B cell (primary cell): Measurements from ENCODE around the gene GSG1L. TPM values are rescaled to one million over a fixed set of nuclear protein-coding genes. Genes with fewer than 3 reads are reported as not detected.

ENCODE experiments used
- ATAC-seq: fragments of 200-7000 bp; cut with Tn5 transposase; one replicate; pipeline ENCODE4 v1.10.0; 2021; ENCODE audit warnings: low read depth, mild to moderate bottlenecking, moderate number of reproducible peaks, moderate library complexity
- CTCF ChIA-PET: fragments of 350-600 bp; sonication (Branson Sonifier 250); formaldehyde crosslinking; loops from one replicate; lab custom pipeline; 2021; ENCODE audit warnings: antibody characterized with exemption, inconsistent platforms; lab: Charles Lee
- POLR2A ChIA-PET: fragments of 350-600 bp; sonication (Branson Sonifier 250); formaldehyde crosslinking; loops from one replicate; lab custom pipeline; 2021; ENCODE audit warnings: antibody characterized with exemption; lab: Charles Lee
- DNase-seq: peaks from one replicate; pipeline ENCODE4 v3.0.0; 2013
- H2AFZ ChIP-seq: 2 replicates; pipeline ENCODE4 v1.6.1; 2012; ENCODE audit warnings: mild to moderate bottlenecking, low read depth, low read length; ENCODE audit not compliant: insufficient read depth, poor library complexity, severe bottlenecking
- H3K27ac ChIP-seq, 2 donors: 1 replicate in 1 of 2; 2 replicates in 1 of 2; pipeline ENCODE4 v1.5.1; 2012 to 2013; ENCODE audit warnings: low read length in 2 of 2, mild to moderate bottlenecking in 2 of 2, moderate library complexity in 1 of 2
- H3K27me3 ChIP-seq, 4 experiments: fragments of 200-600 bp in 1 of 4; sonication (generic) in 1 of 4; replicated peaks in 1 of 4; 1 replicate in 2 of 4; 2 replicates in 2 of 4; pipeline versions ENCODE4 v1.6.1 to v1.7.0; 2013 to 2016; ENCODE audit warnings: low read length in 3 of 4, mild to moderate bottlenecking in 2 of 4, mixed read lengths in 1 of 4, moderate library complexity in 1 of 4; ENCODE audit not compliant: insufficient read depth in 4 of 4, control insufficient read depth in 3 of 4; ENCODE audit errors: control extremely low read depth in 1 of 4
- H3K36me3 ChIP-seq, 2 experiments: replicated peaks in 1 of 2; 1 replicate in 1 of 2; 2 replicates in 1 of 2; pipeline versions ENCODE4 v1.6.1 to v1.7.1; 2013; ENCODE audit warnings: low read length in 1 of 2; ENCODE audit not compliant: insufficient read depth in 2 of 2, control insufficient read depth in 1 of 2; ENCODE audit errors: control extremely low read depth in 1 of 2, extremely low read depth in 1 of 2
- H3K4me1 ChIP-seq, 2 donors: fragments of 200-600 bp in 1 of 2; sonication (generic) in 1 of 2; 1 replicate in 1 of 2; 2 replicates in 1 of 2; pipeline versions ENCODE4 v1.5.1 to v1.6.1; 2013 to 2017; ENCODE audit warnings: low read length in 2 of 2; ENCODE audit not compliant: control insufficient read depth in 2 of 2, insufficient read depth in 2 of 2
- H3K4me2 ChIP-seq: replicated peaks from 2 replicates; pipeline ENCODE3; 2012; ENCODE audit warnings: mild to moderate bottlenecking, low read depth, low read length; ENCODE audit not compliant: poor library complexity, severe bottlenecking
- H3K4me3 ChIP-seq, 5 experiments: fragments of 200-600 bp in 1 of 5; sonication (generic) in 1 of 5; 1 replicate in 3 of 5; 2 replicates in 2 of 5; pipeline versions ENCODE4 v1.5.1 to v1.7.0; 2011 to 2016; ENCODE audit warnings: low read length in 4 of 5, mild to moderate bottlenecking in 4 of 5, low read depth in 2 of 5, control low read depth in 1 of 5, moderate library complexity in 1 of 5; ENCODE audit not compliant: insufficient read depth in 1 of 5; ENCODE audit errors: control extremely low read depth in 1 of 5, extremely low read depth in 1 of 5
- H3K79me2 ChIP-seq: fragments of 200-600 bp; sonication (generic); one replicate; pipeline ENCODE4 v1.6.0; 2016; ENCODE audit warnings: low read length; ENCODE audit not compliant: control insufficient read depth, insufficient read depth
- H3K9ac ChIP-seq: fragments of 200-600 bp; sonication (generic); 2 replicates; pipeline ENCODE4 v1.6.1; 2017; ENCODE audit warnings: mild to moderate bottlenecking, low read length, moderate library complexity
- H3K9me3 ChIP-seq, 3 donors: one replicate each; pipeline versions ENCODE4 v1.6.1 to v1.7.1; 2013; ENCODE audit warnings: low read length in 2 of 3; ENCODE audit not compliant: control insufficient read depth in 2 of 3, insufficient read depth in 1 of 3; ENCODE audit errors: control extremely low read depth in 1 of 3
- H4K20me1 ChIP-seq: 2 replicates; pipeline ENCODE4 v1.6.0; 2012; ENCODE audit warnings: mild to moderate bottlenecking, low read length; ENCODE audit not compliant: insufficient read depth, control insufficient read depth, poor library complexity, severe bottlenecking
- H3K27ac Mint-ChIP-seq: one replicate; pipeline ENCODE4 v1.8.0; 2021; ENCODE audit warnings: mixed read lengths
- H3K27me3 Mint-ChIP-seq: one replicate; pipeline ENCODE4 v1.8.0; 2021; ENCODE audit warnings: mixed read lengths
- H3K4me1 Mint-ChIP-seq: one replicate; pipeline ENCODE4 v1.8.0; 2021; ENCODE audit warnings: mixed read lengths
- H3K4me3 Mint-ChIP-seq: one replicate; pipeline ENCODE4 v1.8.0; 2021; ENCODE audit warnings: mixed read lengths
- H3K9me3 Mint-ChIP-seq: one replicate; pipeline ENCODE4 v1.8.0; 2022; ENCODE audit warnings: mixed read lengths; ENCODE audit not compliant: insufficient read depth
- EZH2 ChIP-seq: IDR thresholded peaks from 2 replicates; pipeline ENCODE4 v1.6.1; 2012; ENCODE audit warnings: borderline replicate concordance, low read depth, mild to moderate bottlenecking, moderate library complexity, low read length; ENCODE audit not compliant: insufficient read depth, poor library complexity, severe bottlenecking
- WGBS: methylation state at CpG from one replicate; pipeline ENCODE4 v1.1.5; 2013; ENCODE audit warnings: missing lambda C conversion rate; ENCODE audit not compliant: insufficient coverage; 5-methylcytosine and 5-hydroxymethylcytosine counted together
- intact Hi-C: fragments of 100-400 bp; cut with micrococcal nuclease; formaldehyde crosslinking; loops from one replicate; pipeline ENCODE4 v1.10.0; 2022
- polyA plus RNA-seq: library from polyadenylated mRNA; depleted of rRNA; stranded (reverse); fragments of >200 nt; gene quantifications from 2 replicates; pipeline ENCODE4 v1.2.3, GENCODE V29; 2012
- total RNA-seq, 2 donors: library from RNA; stranded (reverse); fragments of 120-200 nt in 1 of 2; gene quantifications; 1 replicate in 1 of 2; 2 replicates in 1 of 2; pipeline versions ENCODE4 v1.2.3 to v1.2.4, GENCODE V29; 2013 to 2022
- TF ChIP-seq, protein P1 (sequence below): fragments of 200-600 bp; IDR thresholded peaks from one replicate; pipeline ENCODE4 v1.8.0; 2022; ENCODE audit warnings: antibody characterized with exemption, mild to moderate bottlenecking

GSG1L gene
- total and polyA plus RNA-seq, 2 donors (not counting 1 experiment from before 2014, with no cell fraction given) = 0.01 TPM; not detected in 1

DNA sequence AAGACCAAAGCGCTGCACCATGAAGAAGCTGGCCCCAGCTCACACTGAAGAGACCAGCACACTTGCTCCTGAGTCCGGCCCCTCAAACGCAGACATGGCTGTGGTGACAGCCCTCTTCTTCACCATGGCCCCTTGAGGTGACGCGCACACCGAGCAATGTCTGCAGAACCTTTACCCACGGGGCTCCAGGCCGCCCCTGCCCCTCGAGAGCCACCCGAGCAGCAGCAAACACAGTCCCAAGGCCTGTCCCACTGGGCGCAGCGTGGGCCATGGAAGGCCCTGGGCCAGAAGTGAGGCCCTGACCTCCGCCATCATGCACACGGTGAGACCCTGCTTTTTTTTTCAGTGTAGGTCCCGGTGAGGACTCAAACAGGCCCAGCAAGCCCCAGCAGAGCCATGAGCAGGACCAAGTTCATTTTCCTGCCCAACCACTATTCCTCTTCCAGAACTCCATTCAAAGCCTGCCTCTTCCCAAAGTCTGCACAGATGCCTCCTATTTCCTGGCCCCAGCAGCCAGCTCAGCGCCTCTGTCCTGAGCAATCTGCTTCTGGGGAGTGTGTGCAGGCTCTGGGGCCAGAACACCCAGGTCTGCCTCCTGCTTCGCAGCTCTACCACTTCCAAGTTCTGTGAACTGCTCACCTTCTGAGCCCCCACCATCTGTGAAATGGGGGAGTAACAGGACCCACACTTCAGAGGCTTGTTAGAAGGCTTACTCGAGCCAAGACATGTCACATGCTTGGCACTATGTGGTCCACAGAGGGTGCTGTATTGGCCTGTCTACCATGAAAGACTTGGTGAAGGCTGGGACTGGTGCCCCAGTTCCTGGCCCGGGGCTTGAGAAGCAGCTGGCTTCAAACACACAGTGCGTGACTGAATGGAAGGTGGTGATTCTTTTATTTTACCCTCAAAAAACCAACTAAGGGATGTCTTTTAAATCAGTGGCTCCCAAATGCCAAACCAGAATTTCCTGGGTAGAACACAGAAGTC is 35.7 kb upstream of the GSG1L start:
- no peaks in the 10 kb centered on the region for H3K4me1 Mint-ChIP-seq
- no peak overlapping the region for H3K4me3 ChIP-seq
- ChIA-PET POLR2A (no interaction called here), CTCF (interaction anchor here (1.5 kb wide), 1 partner anchor 119 kb away, joined by 4 read pairs; no protein-coding TSS in a partner anchor)
- H3K4me1 ChIP-seq = no peaks in the 10 kb centered on the region
- no peak overlapping the region for H3K27ac ChIP-seq
- H3K27ac Mint-ChIP-seq = no peak overlapping the region
- peaks cover 0 to 68% of the 10 kb centered on the region in 2 experiments for H3K36me3 ChIP-seq
- H3K9ac ChIP-seq = no peak overlapping the region
- no peaks in the 10 kb centered on the region for H3K27me3 ChIP-seq
- peaks cover 20% of the 10 kb centered on the region for H4K20me1 ChIP-seq
- no peaks in the 10 kb centered on the region for H3K9me3 Mint-ChIP-seq
- no peak for ATAC-seq
- TF ChIP-seq EZH2 = no peak
- TF ChIP-seq, protein P1, sequence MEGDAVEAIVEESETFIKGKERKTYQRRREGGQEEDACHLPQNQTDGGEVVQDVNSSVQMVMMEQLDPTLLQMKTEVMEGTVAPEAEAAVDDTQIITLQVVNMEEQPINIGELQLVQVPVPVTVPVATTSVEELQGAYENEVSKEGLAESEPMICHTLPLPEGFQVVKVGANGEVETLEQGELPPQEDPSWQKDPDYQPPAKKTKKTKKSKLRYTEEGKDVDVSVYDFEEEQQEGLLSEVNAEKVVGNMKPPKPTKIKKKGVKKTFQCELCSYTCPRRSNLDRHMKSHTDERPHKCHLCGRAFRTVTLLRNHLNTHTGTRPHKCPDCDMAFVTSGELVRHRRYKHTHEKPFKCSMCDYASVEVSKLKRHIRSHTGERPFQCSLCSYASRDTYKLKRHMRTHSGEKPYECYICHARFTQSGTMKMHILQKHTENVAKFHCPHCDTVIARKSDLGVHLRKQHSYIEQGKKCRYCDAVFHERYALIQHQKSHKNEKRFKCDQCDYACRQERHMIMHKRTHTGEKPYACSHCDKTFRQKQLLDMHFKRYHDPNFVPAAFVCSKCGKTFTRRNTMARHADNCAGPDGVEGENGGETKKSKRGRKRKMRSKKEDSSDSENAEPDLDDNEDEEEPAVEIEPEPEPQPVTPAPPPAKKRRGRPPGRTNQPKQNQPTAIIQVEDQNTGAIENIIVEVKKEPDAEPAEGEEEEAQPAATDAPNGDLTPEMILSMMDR = no peak
- no peaks in the 10 kb centered on the region for H3K79me2 ChIP-seq
- 94% methylated on average over 18 of the region's 20 CpGs for WGBS
- intact Hi-C loops = no loop called here
- no peaks in the 10 kb centered on the region for H3K27me3 Mint-ChIP-seq
- no peak for DNase-seq
- no peak overlapping the region for H3K4me3 Mint-ChIP-seq
- no peak overlapping the region for H2AFZ ChIP-seq
- H3K4me2 ChIP-seq = no peak overlapping the region
- H3K9me3 ChIP-seq = no peaks in the 10 kb centered on the region
